ENCODE results near the gene PRKCI.
"Not testable (repeated sequence)": the region's sequence is repeated elsewhere in the genome, so short reads cannot be mapped to it uniquely, and the experiment has no call there.

PRKCI gene

GRCh38 chr3:170221924-170222646, at the start of gene PRKCI:
TSS of gene PRKCI (plus strand) at chr3:170222424. CDS start at chr3:170222670, 246 bp downstream.
- Mint-ChIP-seq H3K27me3 (no peaks in the 10 kb centered on the region), H3K36me3 (ENCODE audit: insufficient read depth) (peaks cover 5% of the 10 kb centered on the region), H3K4me1 (peaks cover 27% of the 10 kb centered on the region), H3K4me3 (peak within 1 kb of the TSS; percentile 91), H3K9me3 (no peaks in the 10 kb centered on the region), H3K27ac (ENCODE audit: low read depth) (peak within 1 kb of the TSS; percentile 89)
- DNase-seq (ENCODE audit: low spot score in 2 of 2): peak; percentile 60 to 68
- ATAC-seq (replicated peaks; ENCODE audit: extremely low read depth, poor library complexity, severe bottlenecking): peak; percentile 89

- Mint-ChIP-seq H3K27me3 (no peaks in the 10 kb centered on the region), H3K4me3 (peak overlapping the region; percentile 66), H3K9me3 (no peaks in the 10 kb centered on the region), H3K27ac (ENCODE audit: low read depth) (peak overlapping the region; percentile 98), H3K4me1 (peaks cover 48% of the 10 kb centered on the region), H3K36me3 (ENCODE audit: insufficient read depth) (peaks cover 61% of the 10 kb centered on the region)
- peak; percentile 20 to 44 for DNase-seq (ENCODE audit: low spot score in 2 of 2)
- ATAC-seq (replicated peaks; ENCODE audit: extremely low read depth, poor library complexity, severe bottlenecking): peak; percentile 63
Measured at GRCh38 chr3:170178651-170179050, 43.6 kb upstream of the PRKCI start.

GRCh38 chr3:170179432-170179831, 42.8 kb upstream of the PRKCI start:
- Mint-ChIP-seq H3K4me1 (peaks cover 46% of the 10 kb centered on the region), H3K27me3 (no peaks in the 10 kb centered on the region), H3K36me3 (ENCODE audit: insufficient read depth) (peaks cover 57% of the 10 kb centered on the region), H3K27ac (ENCODE audit: low read depth) (peak overlapping the region; percentile 98), H3K9me3 (no peaks in the 10 kb centered on the region), H3K4me3 (peak overlapping the region; percentile 97)
- ATAC-seq (replicated peaks; ENCODE audit: extremely low read depth, poor library complexity, severe bottlenecking): no peak
- no peak for DNase-seq (ENCODE audit: low spot score in 2 of 2)

GRCh38 chr3:170180079-170180907, 41.9 kb upstream of the PRKCI start:
- peaks cover 49% of the 10 kb centered on the region for H3K36me3 Mint-ChIP-seq (ENCODE audit: insufficient read depth)
- H3K4me3 Mint-ChIP-seq: peak overlapping the region; percentile 97
- ATAC-seq (replicated peaks; ENCODE audit: extremely low read depth, poor library complexity, severe bottlenecking) (peak; percentile 34), DNase-seq (ENCODE audit: low spot score in 2 of 2) (no peak)
- peak overlapping the region; percentile 98 for H3K27ac Mint-ChIP-seq (ENCODE audit: low read depth)
- H3K4me1 Mint-ChIP-seq: peaks cover 39% of the 10 kb centered on the region
- H3K9me3 Mint-ChIP-seq: no peaks in the 10 kb centered on the region
- H3K27me3 Mint-ChIP-seq: no peaks in the 10 kb centered on the region

GRCh38 chr3:170180908-170181885, 41.0 kb upstream of the PRKCI start, which contains the start of gene PHC3:
TSS of gene PHC3 (minus strand) at chr3:170181733. CDS start at chr3:170181715, 18 bp downstream.
- H3K4me3 Mint-ChIP-seq: peak within 1 kb of the TSS; percentile 97
- H3K9me3 Mint-ChIP-seq: no peaks in the 10 kb centered on the region
- DNase-seq (ENCODE audit: low spot score in 2 of 2) (peak; percentile 81 to 84), ATAC-seq (replicated peaks; ENCODE audit: extremely low read depth, poor library complexity, severe bottlenecking) (peak; percentile 67)
- peak within 1 kb of the TSS; percentile 98 for H3K27ac Mint-ChIP-seq (ENCODE audit: low read depth)
- H3K4me1 Mint-ChIP-seq: peaks cover 34% of the 10 kb centered on the region
- no peaks in the 10 kb centered on the region for H3K27me3 Mint-ChIP-seq
- H3K36me3 Mint-ChIP-seq (ENCODE audit: insufficient read depth): peaks cover 40% of the 10 kb centered on the region

- Mint-ChIP-seq H3K4me1 (no peaks in the 10 kb centered on the region), H3K4me3 (no peak overlapping the region), H3K27me3 (no peaks in the 10 kb centered on the region), H3K27ac (ENCODE audit: low read depth) (no peak overlapping the region), H3K9me3 (no peaks in the 10 kb centered on the region), H3K36me3 (ENCODE audit: insufficient read depth) (no peaks in the 10 kb centered on the region)
- ATAC-seq (replicated peaks; ENCODE audit: extremely low read depth, poor library complexity, severe bottlenecking) (no peak), DNase-seq (ENCODE audit: low spot score in 2 of 2) (no peak)
Measured at GRCh38 chr3:170189398-170190256, 32.6 kb upstream of the PRKCI start.

GRCh38 chr3:170195759-170196158, 26.5 kb upstream of the PRKCI start:
- H3K36me3 Mint-ChIP-seq (ENCODE audit: insufficient read depth); H3K27ac Mint-ChIP-seq (ENCODE audit: low read depth); ATAC-seq (replicated peaks; ENCODE audit: extremely low read depth, poor library complexity, severe bottlenecking); H3K4me3 Mint-ChIP-seq; H3K9me3 Mint-ChIP-seq; DNase-seq (ENCODE audit: low spot score in 2 of 2); H3K4me1 Mint-ChIP-seq: not testable (repeated sequence)
- peaks cover 20% of the 10 kb centered on the region for H3K27me3 Mint-ChIP-seq

GRCh38 chr3:170196833-170197232, 25.4 kb upstream of the PRKCI start:
- Mint-ChIP-seq H3K4me1 (no peaks in the 10 kb centered on the region), H3K36me3 (ENCODE audit: insufficient read depth) (no peaks in the 10 kb centered on the region), H3K27ac (ENCODE audit: low read depth) (no peak overlapping the region), H3K9me3 (no peaks in the 10 kb centered on the region), H3K4me3 (no peak overlapping the region), H3K27me3 (peaks cover 20% of the 10 kb centered on the region)
- ATAC-seq (replicated peaks; ENCODE audit: extremely low read depth, poor library complexity, severe bottlenecking) (no peak), DNase-seq (ENCODE audit: low spot score in 2 of 2) (no peak)

GRCh38 chr3:170200987-170201386, 21.2 kb upstream of the PRKCI start:
- no peaks in the 10 kb centered on the region for H3K4me1 Mint-ChIP-seq
- no peak overlapping the region for H3K27ac Mint-ChIP-seq (ENCODE audit: low read depth)
- DNase-seq (ENCODE audit: low spot score in 2 of 2): no peak
- no peak for ATAC-seq (replicated peaks; ENCODE audit: extremely low read depth, poor library complexity, severe bottlenecking)
- peaks cover 50% of the 10 kb centered on the region for H3K27me3 Mint-ChIP-seq
- no peaks in the 10 kb centered on the region for H3K9me3 Mint-ChIP-seq
- H3K4me3 Mint-ChIP-seq: no peak overlapping the region
- no peaks in the 10 kb centered on the region for H3K36me3 Mint-ChIP-seq (ENCODE audit: insufficient read depth)

- no peaks in the 10 kb centered on the region for H3K36me3 Mint-ChIP-seq (ENCODE audit: insufficient read depth)
- H3K4me3 Mint-ChIP-seq: no peak overlapping the region
Measured at GRCh38 chr3:170201527-170201926, 20.7 kb upstream of the PRKCI start.

GRCh38 chr3:170203457-170203856, 18.8 kb upstream of the PRKCI start:
- no peak overlapping the region for H3K27ac Mint-ChIP-seq (ENCODE audit: low read depth)
- no peak for ATAC-seq (replicated peaks; ENCODE audit: extremely low read depth, poor library complexity, severe bottlenecking)

More at GRCh38 chr3:170201527-170201926, 20.7 kb upstream of the PRKCI start:
- H3K9me3 Mint-ChIP-seq: no peaks in the 10 kb centered on the region
- H3K27me3 Mint-ChIP-seq: peaks cover 55% of the 10 kb centered on the region
- no peak for DNase-seq (ENCODE audit: low spot score in 2 of 2)
- no peak for ATAC-seq (replicated peaks; ENCODE audit: extremely low read depth, poor library complexity, severe bottlenecking)
- H3K27ac Mint-ChIP-seq (ENCODE audit: low read depth): no peak overlapping the region
- no peaks in the 10 kb centered on the region for H3K4me1 Mint-ChIP-seq

More at GRCh38 chr3:170203457-170203856, 18.8 kb upstream of the PRKCI start:
- H3K9me3 Mint-ChIP-seq: no peaks in the 10 kb centered on the region
- H3K4me3 Mint-ChIP-seq: no peak overlapping the region
- H3K27me3 Mint-ChIP-seq: peaks cover 59% of the 10 kb centered on the region
- DNase-seq (ENCODE audit: low spot score in 2 of 2): no peak
- no peaks in the 10 kb centered on the region for H3K4me1 Mint-ChIP-seq
- no peaks in the 10 kb centered on the region for H3K36me3 Mint-ChIP-seq (ENCODE audit: insufficient read depth)

All from central memory CD8-positive, alpha-beta T cell (primary cell).